Measurements from ENCODE around the gene KLF14.
"Not testable (repeated sequence)": the region's sequence is repeated elsewhere in the genome, so short reads cannot be mapped to it uniquely, and the experiment has no call there.

Gene KLF14

DNA sequence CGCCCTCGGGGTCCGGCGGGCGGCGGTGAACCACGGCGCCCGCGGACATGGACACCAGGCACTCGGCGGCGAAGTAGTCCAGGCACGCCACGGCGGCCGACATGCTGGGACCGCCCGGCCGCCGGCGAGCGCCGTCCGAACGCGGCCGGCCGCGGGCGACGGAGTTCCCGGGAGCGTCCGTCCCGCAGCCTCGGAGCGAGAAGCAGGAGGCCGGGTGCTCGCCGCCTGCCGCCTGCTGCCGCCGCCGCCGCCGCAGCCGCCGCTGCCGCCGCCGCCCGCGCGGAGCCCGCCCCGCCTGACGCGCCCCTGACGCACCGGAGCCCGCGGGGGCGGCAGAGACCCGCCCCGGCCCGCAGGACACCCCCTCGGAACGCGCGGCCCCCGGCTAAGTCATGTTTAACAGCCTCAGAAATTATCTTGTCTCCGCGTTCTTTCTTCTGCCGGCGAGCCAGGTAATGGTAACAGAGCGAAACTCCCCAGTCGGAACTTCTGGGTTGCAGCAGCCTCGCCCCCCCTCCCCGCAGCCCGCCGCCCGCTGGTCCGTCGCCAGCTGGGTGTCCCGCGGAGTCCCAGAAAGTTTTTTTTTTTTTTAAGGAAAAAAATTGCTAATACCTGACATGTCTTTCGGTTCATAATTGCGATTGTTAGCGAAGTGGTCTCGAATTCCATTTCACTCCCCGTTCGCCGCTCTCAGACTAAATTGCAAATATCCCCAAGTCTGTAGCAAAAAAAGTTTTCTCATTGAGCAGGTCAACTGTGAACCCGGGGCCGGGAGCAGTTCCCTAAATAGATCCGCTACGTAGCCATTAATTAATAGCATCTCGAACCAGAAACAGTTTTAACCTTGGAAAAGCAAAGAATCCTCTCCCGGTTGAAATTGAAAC is at the start of gene KLF14:
Gene KLF14 (minus strand): TSS at position 277 of the 884 bp plus-strand sequence. CDS start 174 bp downstream, at position 103.
- DNase-seq (ENCODE audit: low read depth): no peak

DNA sequence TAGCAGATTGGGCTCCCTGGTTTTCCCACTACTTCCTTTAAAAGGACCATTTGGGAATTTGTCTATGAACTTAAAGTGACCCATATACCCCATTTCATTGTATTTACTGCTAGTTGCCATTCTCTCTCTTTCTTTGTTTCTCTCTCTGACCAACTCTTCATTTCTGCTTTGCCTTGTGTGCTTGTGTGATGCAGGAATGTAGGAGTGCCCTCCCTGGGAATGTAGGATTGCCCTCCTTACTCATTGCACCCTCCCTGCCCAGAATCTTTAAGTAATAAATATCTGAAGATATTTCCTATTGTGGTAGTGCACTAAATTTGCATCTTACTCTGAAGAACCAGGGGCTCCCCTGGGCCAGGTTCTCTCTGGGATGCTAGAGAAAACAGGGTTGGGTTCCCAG is 47.3 kb upstream of the KLF14 start:
- no peak for DNase-seq (ENCODE audit: low read depth)

DNA sequence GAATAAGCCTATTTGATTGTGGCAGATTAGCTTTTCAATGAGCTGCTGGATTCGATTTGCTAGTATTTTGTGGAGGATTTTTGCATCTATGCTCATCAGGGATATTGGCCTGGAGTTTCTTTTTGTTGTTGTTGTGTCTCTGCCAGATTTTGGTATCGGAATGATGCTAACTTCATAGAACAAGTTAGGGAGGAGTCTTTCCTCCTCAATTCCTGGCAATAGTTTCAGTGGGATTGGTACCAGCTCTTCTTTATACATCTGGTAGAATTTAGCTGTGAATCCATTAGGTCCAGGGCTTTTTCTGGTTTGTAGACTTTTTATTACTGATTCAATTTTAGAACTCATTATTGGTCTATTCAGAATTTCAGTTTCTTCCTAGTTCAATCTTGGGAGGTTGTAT is 43.4 kb upstream of the KLF14 start:
- no peak for DNase-seq (ENCODE audit: low read depth)

DNA sequence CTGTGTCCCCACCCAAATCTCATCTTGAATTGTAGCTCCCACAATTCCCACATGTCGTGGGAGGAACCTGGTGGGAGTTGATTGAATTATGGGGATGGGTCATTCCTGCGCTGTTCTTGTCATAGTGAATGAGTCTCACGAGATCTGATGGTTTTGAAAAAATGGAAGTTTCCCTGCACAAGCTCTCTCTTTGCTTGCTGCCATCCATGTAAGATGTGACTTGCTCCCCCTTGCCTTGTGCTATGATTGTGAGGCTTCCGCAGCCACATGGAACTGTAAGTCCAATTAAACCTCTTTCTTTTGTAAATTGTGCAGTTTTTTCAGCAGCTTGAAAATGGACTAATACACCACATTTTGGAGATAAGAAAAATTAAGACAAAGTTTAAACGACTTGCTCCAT is 38.4 kb upstream of the KLF14 start:
- not testable (repeated sequence) for DNase-seq (ENCODE audit: low read depth)

DNA sequence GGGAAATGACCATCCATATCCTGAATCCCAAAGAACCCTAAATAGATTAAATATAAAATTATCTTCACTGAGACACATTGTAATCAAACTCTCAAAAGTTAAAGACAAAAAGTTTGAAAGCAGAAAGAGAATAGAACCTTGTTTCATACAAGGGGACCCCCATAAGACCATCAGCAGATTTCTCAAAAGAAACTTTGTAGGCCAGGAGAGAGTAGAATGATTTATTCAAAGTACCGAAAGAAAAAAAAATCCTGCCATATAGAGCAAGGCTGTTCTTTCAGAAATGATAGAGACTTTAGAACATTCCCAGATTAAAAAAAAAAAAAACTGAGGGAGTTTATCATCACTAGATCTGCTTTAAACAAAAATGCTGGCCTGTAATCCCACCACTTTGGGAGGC is 34.8 kb upstream of the KLF14 start:
- DNase-seq (ENCODE audit: low read depth): no peak

DNA sequence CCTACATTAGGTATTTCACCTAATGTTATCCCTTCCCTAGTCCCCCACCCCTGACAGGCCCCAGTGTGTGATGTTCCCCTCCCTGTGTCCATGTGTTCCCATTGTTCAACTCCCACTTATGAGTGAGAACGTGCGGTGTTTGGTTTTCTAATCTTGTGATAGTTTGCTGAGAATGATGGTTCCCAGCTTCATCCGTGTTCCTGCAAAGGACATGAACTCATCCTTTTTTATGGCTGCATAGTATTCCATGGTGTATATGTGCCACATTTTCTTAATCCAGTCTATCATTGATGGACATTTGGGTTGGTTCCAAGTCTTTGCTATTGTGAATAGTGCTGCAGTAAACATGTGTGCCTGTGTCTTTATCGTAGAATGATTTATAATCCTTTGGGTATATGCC is 30.6 kb upstream of the KLF14 start:
- not testable (repeated sequence) for DNase-seq (ENCODE audit: low read depth)

DNA sequence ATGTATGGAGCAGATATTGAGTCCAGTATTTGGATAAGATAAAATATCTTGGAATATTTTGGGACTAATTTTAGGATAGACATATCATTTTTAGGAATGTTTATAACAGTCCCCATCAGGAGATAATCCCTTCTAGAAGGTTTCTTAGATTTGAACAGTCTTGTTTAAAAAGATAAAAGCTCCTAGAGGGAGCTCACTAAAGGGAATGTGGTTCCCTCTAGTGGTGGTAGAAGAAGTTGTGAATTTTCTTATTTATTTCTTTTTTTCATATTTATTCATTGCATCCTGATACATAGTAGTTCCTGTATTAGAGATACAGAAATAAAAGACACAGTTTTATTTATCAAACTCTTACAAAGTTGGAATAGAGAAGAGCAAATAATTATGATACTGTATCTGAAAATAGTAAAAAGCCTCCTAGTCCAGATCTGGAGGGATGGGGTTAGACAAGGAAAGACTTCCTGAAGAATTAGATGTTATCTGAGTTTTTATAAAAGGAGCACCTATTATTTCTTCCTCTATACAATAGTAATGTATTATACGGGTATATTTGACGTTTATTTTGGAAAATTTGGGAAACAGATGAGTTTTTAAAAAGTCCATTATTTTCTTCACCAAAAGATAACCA is 24.5 kb upstream of the KLF14 start:
- no peak for DNase-seq (ENCODE audit: low read depth)

DNA sequence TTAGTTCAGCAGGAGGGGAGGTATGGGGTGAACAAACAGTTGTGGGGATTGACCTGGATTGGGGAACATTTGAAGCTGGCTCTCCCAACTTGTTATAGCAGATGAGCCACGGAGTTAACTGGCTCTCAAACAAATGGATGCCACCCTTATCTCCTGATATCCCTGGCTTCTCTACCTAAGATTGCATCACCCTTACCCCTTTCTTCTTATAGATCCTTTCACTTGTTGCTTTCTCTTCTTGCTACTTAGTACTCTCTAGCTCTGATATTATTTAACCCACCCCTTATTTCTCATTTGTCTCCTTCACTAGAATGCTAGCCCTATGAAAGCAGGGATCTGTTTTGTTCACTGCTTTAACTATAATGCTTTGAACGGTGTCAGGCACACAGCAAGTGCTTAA is 22.3 kb upstream of the KLF14 start:
- no peak for DNase-seq (ENCODE audit: low read depth)

DNA sequence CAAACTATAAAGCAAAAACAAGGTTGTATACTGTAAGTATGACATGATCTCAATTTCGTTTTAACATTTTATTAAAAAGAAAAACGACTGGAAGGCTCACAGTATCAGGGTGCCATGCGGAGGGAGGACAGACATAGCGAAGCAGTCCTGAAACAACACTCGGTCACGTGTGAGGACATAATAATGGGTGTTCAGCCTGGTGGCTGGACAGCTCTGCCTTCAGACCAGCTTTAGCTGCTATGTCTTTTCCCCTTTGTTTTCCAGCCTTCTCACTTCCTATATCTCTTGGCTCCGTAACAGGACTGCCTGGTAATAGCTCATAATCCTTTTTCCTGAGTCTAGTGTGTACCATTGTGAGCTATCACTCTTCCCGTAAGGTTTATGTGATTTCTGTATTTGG is 18.4 kb upstream of the KLF14 start:
- no peak for DNase-seq (ENCODE audit: low read depth)

DNA sequence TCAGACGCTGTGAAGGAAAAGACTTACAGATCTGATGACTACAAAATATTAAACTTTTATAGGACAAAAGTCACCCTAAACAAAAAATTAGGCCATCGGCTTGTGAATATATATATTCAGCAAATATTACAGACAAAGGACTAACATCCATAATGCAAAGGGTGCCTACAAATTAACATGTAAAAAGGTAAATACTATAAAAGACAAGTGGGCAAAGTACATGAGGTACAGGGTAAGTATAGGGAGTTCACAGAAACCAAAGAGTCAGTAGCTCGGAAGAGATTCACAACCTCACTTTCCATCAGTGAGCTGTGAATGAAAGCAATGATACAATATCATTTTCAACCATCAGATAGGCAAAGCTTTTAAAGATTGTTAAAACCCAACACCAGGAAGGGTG is 16.7 kb upstream of the KLF14 start:
- DNase-seq (ENCODE audit: low read depth): no peak

DNA sequence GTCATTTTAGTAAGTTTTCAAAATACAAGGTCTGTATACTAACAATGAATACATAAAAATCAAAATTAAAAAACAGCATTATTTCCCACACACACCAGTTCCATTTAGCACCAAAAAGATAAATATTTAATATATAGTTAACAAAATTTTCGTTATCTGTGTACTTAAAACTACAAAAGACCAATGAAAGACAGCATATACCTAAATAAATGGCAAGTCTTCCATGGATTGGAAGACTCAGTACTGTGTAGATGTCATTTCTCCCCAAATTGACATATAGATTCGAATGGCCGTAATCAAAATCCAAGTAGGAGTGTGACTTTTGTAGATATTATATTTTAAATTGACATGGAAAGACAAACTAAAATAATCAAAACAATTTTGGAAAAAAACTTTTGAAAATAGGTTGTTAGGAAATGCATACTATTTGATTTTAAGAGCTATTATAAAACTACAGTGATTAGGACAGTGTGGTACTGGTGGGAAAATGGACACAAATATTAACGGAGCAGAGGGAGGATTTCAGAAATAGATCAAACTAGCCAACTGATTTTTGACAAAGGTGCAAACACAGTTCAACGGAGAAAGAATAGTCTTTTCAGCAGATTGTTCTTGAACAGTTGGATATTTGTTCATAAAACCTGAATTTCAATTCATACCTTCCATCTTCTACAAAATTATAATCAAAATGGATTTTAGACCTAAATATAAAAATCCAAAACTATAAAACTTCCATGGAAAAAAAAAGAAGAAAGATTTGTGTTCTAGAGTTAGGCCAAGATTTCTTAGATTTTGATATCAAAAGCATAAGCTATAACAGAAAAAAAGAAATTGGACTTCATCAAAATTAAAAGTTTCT is 14.8 kb upstream of the KLF14 start:
- DNase-seq (ENCODE audit: low read depth): no peak

DNA sequence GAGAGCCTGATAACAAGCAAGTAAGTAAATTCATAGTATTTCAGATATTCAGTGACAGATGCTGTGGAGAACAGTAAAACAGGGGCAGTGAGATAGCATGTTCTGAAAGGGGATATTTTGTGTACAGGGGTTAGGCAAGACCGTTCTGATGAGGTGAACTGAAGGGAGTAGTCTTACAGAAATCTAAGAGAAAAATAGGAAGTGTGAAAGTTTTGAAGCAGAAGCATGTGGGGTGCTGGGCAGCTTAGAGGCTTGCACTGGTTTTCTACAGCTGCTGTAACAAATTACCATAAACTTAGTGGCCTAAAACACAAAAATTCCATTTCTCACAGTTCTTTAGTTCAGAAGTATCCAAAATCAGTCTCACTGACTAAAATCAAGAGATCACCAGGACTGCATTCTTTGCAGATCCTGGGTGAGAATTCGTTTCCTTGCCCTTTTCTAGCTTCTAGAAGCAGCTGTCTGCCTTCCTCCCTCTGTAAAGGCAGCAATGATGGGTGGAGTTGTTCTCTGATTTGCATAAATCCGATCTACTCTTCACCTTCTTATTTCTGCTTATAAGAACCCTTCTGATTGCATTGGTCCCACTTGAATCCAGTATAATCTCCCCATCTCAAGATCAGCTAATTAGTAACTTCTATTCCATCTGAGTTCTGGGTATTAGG is 7.5 kb upstream of the KLF14 start:
- DNase-seq (ENCODE audit: low read depth): no peak

DNA sequence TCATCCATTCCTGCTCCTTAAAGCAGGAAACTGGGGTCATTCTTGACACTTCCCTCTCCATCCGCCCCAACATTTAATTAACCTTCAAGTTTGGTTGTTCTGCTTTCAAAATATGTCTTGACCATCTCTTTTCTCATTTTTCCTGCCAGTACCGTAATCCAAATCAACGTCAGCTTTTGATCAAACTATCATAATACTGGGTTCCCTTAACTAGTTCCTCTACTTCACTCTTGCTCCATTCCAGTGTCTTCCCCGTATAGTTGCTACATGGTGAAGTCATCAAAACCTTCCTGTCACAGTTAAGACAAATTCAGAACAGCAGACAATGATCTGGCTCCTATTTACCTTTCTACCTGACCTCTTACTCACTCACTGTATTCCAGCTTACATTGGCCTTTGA is 6.6 kb upstream of the KLF14 start:
- DNase-seq (ENCODE audit: low read depth): no peak

DNA sequence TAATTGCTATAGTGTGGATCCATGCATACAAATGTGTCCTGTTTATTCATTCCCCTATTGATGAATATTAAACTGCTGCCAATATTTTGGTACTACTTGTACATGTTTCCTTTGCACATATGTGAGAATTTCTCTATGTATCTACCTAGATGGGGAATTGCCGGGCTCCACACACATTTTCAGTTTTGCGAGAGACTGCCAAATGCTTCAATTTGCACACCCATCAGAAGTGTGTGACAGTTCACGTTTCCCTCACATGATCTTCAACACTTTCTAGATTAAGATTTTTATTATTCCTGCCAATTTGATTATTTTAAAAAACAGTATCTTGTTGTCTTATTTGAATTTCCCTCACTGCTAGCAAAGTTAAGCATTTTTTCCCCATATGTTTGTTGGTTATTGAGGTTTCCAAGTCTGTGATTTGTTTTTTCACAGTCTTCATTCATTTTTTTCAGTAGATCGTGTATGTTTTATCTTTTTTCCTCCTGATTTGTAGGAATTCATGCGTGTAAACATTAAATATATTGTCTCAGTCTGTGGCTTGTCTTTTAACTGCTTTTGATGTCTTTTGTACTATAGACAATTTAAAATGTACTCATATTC is 2.4 kb upstream of the KLF14 start:
- no peak for DNase-seq (ENCODE audit: low read depth)

DNA sequence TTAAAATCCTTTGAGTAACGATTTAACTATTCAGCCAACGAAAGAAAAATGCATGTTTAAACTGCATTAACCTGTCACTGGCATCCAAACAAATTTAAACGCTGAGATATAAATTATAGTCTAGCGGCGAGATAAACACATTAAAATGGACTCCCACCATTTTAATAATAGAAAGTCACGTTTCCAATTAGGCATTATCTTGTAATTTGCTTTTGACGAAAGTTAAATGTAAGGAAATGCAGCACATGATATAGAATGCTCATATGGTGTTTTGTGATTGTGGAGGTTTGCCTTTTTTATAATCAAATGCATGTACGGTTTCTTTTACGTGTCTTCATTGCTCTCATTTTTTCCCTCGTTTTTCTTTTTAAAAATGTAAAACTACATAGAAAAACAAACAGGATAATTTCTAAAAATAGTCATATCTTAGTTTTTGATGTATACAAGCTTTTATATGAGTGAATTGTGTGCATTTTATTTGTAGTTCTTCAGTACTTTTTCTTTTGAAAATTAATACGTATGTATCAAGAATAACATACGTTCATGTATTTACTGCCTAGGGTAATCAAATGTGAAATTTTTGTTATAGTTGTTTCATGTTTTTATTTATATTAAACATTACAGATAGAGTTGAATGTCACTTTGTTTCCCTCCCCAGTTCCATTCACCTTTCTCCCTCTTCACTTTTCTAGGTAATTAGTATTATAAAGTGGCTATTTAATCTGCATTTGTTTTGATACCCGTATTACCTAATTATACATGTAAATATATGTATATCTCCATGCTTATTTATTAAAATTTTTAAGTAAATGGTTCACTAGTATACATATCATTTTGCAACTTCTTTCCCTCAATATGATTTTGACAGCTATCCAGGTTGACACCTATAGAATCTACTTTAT is 1.1 kb upstream of the KLF14 start:
- DNase-seq (ENCODE audit: low read depth): no peak

DNA sequence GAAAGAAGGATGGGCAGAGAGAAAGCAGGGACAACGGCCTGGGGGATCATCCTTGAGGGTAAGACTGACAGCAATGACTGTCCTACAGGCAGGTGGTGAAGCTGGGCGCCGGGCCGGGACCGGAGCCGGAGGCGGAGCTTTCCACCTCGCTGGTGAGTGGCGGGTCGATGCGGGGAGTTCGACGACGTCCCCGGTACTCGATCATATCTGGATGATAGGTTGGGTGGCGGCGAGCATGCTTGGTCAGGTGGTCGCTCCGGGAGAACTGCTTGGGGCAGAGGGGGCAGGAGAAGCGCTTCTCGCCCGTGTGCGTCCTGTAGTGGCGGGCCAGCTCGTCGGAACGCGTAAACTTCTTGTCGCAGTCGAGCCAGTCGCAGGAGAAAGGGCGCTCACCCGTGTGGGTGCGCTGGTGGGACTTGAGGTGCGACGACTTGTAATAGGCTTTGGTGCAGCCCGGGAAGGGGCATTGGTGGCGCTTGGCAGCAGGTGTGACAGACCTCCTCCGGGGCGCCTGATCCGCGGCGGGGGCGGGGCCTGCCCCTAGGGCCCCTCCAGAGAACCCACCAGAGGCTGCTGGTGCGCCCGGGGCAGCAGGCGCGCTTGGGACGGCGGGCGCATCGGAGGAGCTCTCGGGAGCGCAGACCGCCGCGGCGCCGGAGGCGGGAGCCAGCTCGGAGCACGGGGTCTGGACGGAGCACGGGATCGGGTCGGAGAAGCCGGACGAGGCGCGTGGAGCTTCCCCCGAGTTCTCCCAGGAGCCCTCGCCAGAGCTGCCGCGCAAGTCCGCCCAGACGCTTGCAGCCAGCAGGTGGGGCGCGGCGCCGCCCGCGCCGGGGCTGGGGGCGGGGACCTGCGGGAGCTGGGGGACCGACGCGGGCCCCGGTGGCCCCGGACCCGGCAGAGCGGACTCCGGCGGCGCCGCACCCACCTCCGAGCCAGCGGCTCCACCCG is 752 bp downstream of the KLF14 start:
- DNase-seq (ENCODE audit: low read depth): no peak

DNA sequence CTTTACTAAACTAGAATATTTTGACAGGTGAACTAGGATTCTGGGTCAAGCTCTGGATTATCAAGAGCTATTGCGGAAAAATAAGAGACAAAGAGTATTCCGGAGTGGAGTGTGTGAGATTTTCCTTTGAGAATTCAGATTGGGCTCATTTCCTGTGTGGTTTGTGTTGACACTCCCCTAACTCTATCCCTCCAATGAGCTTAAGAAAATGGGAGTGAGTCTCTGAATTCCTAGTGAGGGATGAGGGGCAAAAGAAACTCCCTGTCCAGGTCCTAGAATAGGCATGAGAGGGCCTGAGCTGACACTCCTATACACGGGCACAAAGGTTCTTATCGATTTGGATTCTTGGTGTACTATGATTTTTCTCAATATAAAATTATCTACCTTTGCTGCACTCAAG is 10.2 kb downstream of the KLF14 start:
- DNase-seq (ENCODE audit: low read depth): no peak

DNA sequence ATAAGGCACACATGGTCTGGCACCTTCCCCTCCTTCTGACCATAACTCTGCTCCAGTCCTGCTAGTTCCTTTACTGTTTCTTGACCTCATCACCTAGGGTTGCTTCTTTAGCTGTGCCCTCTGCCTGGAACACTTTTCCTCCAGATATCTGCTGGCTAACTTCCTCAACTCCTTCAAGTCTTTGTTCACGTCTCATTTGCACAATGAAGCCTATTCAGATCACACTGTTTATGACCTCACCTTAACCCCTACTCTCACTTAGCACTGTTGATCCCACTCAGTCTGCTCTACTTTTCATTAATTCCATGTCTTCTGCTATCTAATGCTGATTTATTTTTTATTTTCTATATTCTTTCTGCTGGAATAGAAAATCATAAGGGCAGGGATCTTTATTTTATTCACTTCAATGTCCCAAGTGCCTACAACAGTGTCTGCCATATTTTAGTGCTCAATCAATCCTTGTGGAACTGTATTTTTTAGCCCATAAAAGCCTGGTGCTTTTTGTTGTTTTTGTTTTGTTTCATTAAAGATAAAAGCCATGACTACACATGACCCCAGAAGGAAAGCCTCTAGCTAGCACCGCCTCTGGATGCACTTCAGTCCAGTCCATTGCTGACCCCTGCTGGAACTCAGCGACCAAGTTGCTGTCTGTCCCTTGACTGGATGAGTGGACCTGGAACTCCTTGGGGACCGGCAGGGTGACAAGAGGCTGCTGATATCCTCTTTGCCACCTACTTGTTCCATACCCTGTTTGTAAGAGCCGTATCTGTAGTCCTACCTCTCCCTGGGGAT is 12.3 kb downstream of the KLF14 start:
- peak; percentile 31 for DNase-seq (ENCODE audit: low read depth)

DNA sequence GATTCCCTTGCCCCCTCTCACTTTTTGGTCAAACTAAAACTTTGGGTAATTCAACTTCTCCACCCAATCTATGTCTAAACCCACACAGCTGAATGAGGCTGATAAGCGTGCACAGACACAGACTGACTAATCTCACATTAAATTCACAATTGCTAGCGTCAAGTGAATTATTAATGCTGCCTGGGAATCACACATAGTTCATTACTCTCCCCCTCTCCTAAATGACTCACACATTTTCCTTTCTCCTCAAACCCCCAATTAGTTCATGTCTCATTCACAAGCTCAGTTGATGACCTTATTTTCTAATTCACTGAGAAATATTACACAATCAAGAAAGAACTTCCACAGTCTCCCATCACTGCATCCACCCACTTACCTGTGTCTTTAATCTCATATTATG is 14.5 kb downstream of the KLF14 start:
- DNase-seq (ENCODE audit: low read depth): no peak

Measured in GM04503 (cell line).